GM12878 (cell line): ENCODE measurements around the gene SRP68. TPM values are rescaled to one million over a fixed set of nuclear protein-coding genes. Genes with fewer than 3 reads are reported as not detected.

Source experiments
- ATAC-seq: fragments of 200-7000 bp; cut with Tn5 transposase; 3 replicates; pipeline ENCODE4 v1.9.1; 2020; ENCODE audit warnings: mild to moderate bottlenecking, moderate library complexity
- BruUV-seq: library from RNA; stranded (reverse); fragments of 400-500 nt; replicated peaks from 2 replicates; lab custom pipeline; 2021; lab: Mats Ljungman, UMichigan
- CTCF ChIA-PET: fragments of 300-600 bp; sonication (Branson Sonifier 250); formaldehyde crosslinking; extraction: SDS; loops from one replicate; lab custom pipeline; 2021; ENCODE audit warnings: inconsistent platforms; lab: Yijun Ruan, JAX
- POLR2A ChIA-PET: fragments of 350-600 bp; formaldehyde crosslinking; extraction: SDS; loops from one replicate; lab custom pipeline; 2021; ENCODE audit warnings: inconsistent platforms; lab: Charles Lee
- RAD21 ChIA-PET: fragments of 300-600 bp; sonication (Branson Sonifier 250); formaldehyde crosslinking; loops from one replicate; lab custom pipeline; 2023; ENCODE audit warnings: antibody characterized with exemption; ENCODE audit not compliant: unreplicated experiment; lab: Charles Lee
- SMC1A ChIA-PET: fragments of 300-600 bp; sonication (Branson Sonifier 250); formaldehyde crosslinking; loops from one replicate; lab custom pipeline; 2023; ENCODE audit not compliant: unreplicated experiment, uncharacterized antibody; lab: Charles Lee
- DNase-seq: peaks from one replicate; pipeline ENCODE4 v3.0.0-alpha.2; 2011; ENCODE audit warnings: low read depth, low spot score
- FAIRE-seq: peaks from 3 replicates; lab custom pipeline; 2011; peaks lifted over from hg19 to GRCh38; lab: Jason Lieb, UNC
- H2AFZ ChIP-seq: 2 replicates; pipeline ENCODE4 v1.6.0; 2011; ENCODE audit warnings: low read depth, low read length, control low read depth; ENCODE audit not compliant: control insufficient read depth
- H3K27ac ChIP-seq: 2 replicates; pipeline ENCODE4 v1.5.1; 2011; ENCODE audit warnings: control low read depth; ENCODE audit not compliant: control insufficient read depth, insufficient read depth
- H3K27me3 ChIP-seq, 2 experiments: replicated peaks in 1 of 2; 2 replicates each; pipeline versions ENCODE4 v1.6.0 to v1.6.1; 2011; ENCODE audit warnings: low read length in 1 of 2; ENCODE audit not compliant: control insufficient read depth in 2 of 2, insufficient read depth in 2 of 2
- H3K36me3 ChIP-seq, 2 experiments: 2 replicates each; pipeline ENCODE4 v1.5.1; 2011; ENCODE audit warnings: low read length in 1 of 2; ENCODE audit not compliant: control insufficient read depth in 2 of 2, insufficient read depth in 2 of 2
- H3K4me1 ChIP-seq: 2 replicates; pipeline ENCODE4 v1.6.1; 2011; ENCODE audit warnings: mild to moderate bottlenecking, low read length, moderate library complexity, mixed read lengths; ENCODE audit not compliant: control insufficient read depth, insufficient read depth
- H3K4me2 ChIP-seq: 2 replicates; pipeline ENCODE4 v1.6.0; 2011; ENCODE audit warnings: control low read depth; ENCODE audit not compliant: control insufficient read depth, insufficient read depth
- H3K4me3 ChIP-seq: fragments of 200-600 bp; sonication (generic); 2 replicates; pipeline ENCODE4 v1.5.1; 2016
- H3K79me2 ChIP-seq: 2 replicates; pipeline ENCODE4 v1.6.0; 2011; ENCODE audit warnings: low read length; ENCODE audit not compliant: control insufficient read depth, insufficient read depth
- H3K9ac ChIP-seq: 2 replicates; pipeline ENCODE4 v1.8.0; 2011; ENCODE audit warnings: low read length, control low read depth, mixed read lengths; ENCODE audit not compliant: control insufficient read depth, insufficient read depth
- H3K9me3 ChIP-seq: replicated peaks from 3 replicates; pipeline ENCODE4 v1.5.1; 2011; ENCODE audit warnings: mild to moderate bottlenecking, low read length; ENCODE audit not compliant: control insufficient read depth, insufficient read depth
- H4K20me1 ChIP-seq: 2 replicates; pipeline ENCODE4 v1.6.0; 2011; ENCODE audit not compliant: control insufficient read depth, insufficient read depth
- BCL3 ChIP-seq: IDR thresholded peaks from 2 replicates; pipeline ENCODE4 v1.6.1; 2011; ENCODE audit warnings: borderline replicate concordance, low read depth, mild to moderate bottlenecking, moderate library complexity, low read length; ENCODE audit not compliant: insufficient read depth, poor library complexity, severe bottlenecking
- CREM ChIP-seq: IDR thresholded peaks from 2 replicates; pipeline ENCODE4 v1.6.1; 2014; ENCODE audit warnings: antibody characterized with exemption, low read depth
- WRNIP1 ChIP-seq: IDR thresholded peaks from 2 replicates; pipeline ENCODE4 v1.6.1; 2011; ENCODE audit warnings: low read depth, low read length, improper control_type of control experiment, borderline replicate concordance
- WGBS: methylation state at CpG from one replicate; pipeline ENCODE4 v1.1.6; 2016; ENCODE audit warnings: low lambda C conversion rate; ENCODE audit not compliant: insufficient replicate concordance, insufficient coverage; ENCODE audit errors: missing lambda C conversion rate; 5-methylcytosine and 5-hydroxymethylcytosine counted together
- in situ Hi-C: fragments of 300-500 bp; cut with MboI; formaldehyde crosslinking; loops from 9 replicates; pipeline ENCODE4 v1.14.3; 2018; ENCODE audit warnings: mixed read lengths
- intact Hi-C: fragments of 100-400 bp; cut with micrococcal nuclease; formaldehyde crosslinking; loops from one replicate; pipeline ENCODE4 v1.14.2; 2022; ENCODE audit not compliant: unreplicated experiment
- polyA plus RNA-seq, 11 experiments: library from polyadenylated mRNA; depleted of rRNA in 4 of 11; unstranded in 6 of 11; stranded (reverse) in 5 of 11; fragments of >200 nt; fragmentation: Nextera tagmentation in 4 of 11; fragmentation: Illumina TruSeq in 1 of 11; extraction: Ambion mirVana in 4 of 11; extraction: Trizol in 1 of 11; gene quantifications; 1 replicate in 1 of 11; 2 replicates in 10 of 11; pipeline versions ENCODE4 v1.2.1 to v1.2.3, GENCODE V29; 2011 to 2016; ENCODE audit warnings: inconsistent platforms in 2 of 11, missing spikeins in 2 of 11, low read depth in 1 of 11
- total RNA-seq, 4 experiments: library from RNA; depleted of rRNA in 3 of 4; stranded (reverse); fragments of >200 nt in 3 of 4; fragmentation: Illumina TruSeq in 1 of 4; extraction: Trizol in 1 of 4; gene quantifications; 2 replicates each; pipeline versions ENCODE4 v1.2.1 to v1.2.3, GENCODE V29; 2013 to 2021

Gene SRP68
- total and polyA plus RNA-seq, 10 of the 15 experiments (the other 5 are each of a cell fraction or from before 2014, with no cell fraction given), result 24.7 to 89.7 (median 62.7) TPM

GRCh38 chr17:76050538-76051467 is 21.5 kb downstream of the SRP68 start:
- FAIRE-seq, result no peak
- Histone ChIP-seq H3K27ac (no peak overlapping the region), H3K79me2 (no peaks in the 10 kb centered on the region), H3K27me3 (no peaks in the 10 kb centered on the region), H2AFZ (no peak overlapping the region), H4K20me1 (no peaks in the 10 kb centered on the region), H3K4me1 (peaks cover 11% of the 10 kb centered on the region), H3K9ac (no peak overlapping the region), H3K36me3 (peaks cover 19 to 40% of the 10 kb centered on the region in 2 experiments), H3K4me2 (no peak overlapping the region), H3K9me3 (no peaks in the 10 kb centered on the region), H3K4me3 (no peak overlapping the region)
- TF ChIP-seq BCL3 (peak; percentile 67), CREM (no peak), WRNIP1 (no peak)
- RAD21 ChIA-PET, result no interaction called here
- 97% methylated on average over 11 of the region's 11 CpGs for WGBS
- intact Hi-C loops (no loop called here), in situ Hi-C loops (no loop called here)
- CTCF ChIA-PET, result interaction anchor here (0.6 to 0.9 kb wide), 2 partner anchors 13 to 55 kb away, joined by 3 to 5 read pairs; no protein-coding TSS in a partner anchor
- SMC1A ChIA-PET, result no interaction called here
- POLR2A ChIA-PET, result no interaction called here
- BruUV-seq, result TSS peak; percentile 10
- ATAC-seq, result no peak
- DNase-seq, result no peak
